Measurements from ENCODE around the gene AURKA.

AURKA gene

GRCh38 chr20:56352345-56353055 lies 39.5 kb downstream of the AURKA start:
- H3K36me3 ChIP-seq (ENCODE audit: low read depth): no peaks in the 10 kb centered on the region
- H3K4me3 ChIP-seq (ENCODE audit: severe bottlenecking): no peak overlapping the region
- ATAC-seq (ENCODE audit: low read depth) (no peak), DNase-seq (ENCODE audit: low spot score) (no peak)
- no peak for TF ChIP-seq CTCF (IDR thresholded peaks at IDR 0.05; ENCODE audit: poor library complexity, severe bottlenecking)
- H3K27ac ChIP-seq (ENCODE audit: poor library complexity, severe bottlenecking): no peak overlapping the region
- no peaks in the 10 kb centered on the region for H3K9me3 ChIP-seq (ENCODE audit: severe bottlenecking)
- no peaks in the 10 kb centered on the region for H3K4me1 ChIP-seq (ENCODE audit: insufficient read depth, poor library complexity, severe bottlenecking)
- no peaks in the 10 kb centered on the region for H3K27me3 ChIP-seq (ENCODE audit: insufficient read depth, poor library complexity, severe bottlenecking)

DNA sequence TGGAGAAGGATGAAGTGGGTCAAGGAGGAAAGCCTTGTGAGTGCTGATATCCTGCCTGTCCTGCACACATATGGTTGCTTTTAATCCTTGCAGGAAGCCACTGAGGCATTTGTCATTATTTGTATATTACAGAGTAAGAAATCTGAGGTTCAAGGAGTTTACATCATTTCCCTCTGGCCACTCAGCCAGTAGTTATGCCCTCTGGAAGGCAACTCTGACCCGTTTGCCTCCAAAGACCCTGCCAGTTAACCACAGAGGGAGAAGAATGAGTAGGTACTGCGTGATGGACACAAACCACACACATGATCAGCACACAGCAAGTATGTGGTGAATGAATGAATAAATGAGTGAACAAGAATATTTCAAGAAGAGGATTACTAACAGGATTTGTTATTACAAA lies 41.2 kb downstream of the AURKA start:
- no peak for DNase-seq (ENCODE audit: low spot score)
- Histone ChIP-seq H3K4me3 (ENCODE audit: severe bottlenecking) (no peak overlapping the region), H3K9me3 (ENCODE audit: severe bottlenecking) (no peaks in the 10 kb centered on the region), H3K36me3 (ENCODE audit: low read depth) (no peaks in the 10 kb centered on the region), H3K4me1 (ENCODE audit: insufficient read depth, poor library complexity, severe bottlenecking) (no peaks in the 10 kb centered on the region), H3K27me3 (ENCODE audit: insufficient read depth, poor library complexity, severe bottlenecking) (no peaks in the 10 kb centered on the region), H3K27ac (ENCODE audit: poor library complexity, severe bottlenecking) (no peak overlapping the region)
- no peak for TF ChIP-seq CTCF (IDR thresholded peaks at IDR 0.05; ENCODE audit: poor library complexity, severe bottlenecking)
- ATAC-seq (ENCODE audit: low read depth): no peak

GRCh38 chr20:56348746-56349145 lies 43.3 kb downstream of the AURKA start:
- H3K27me3 ChIP-seq (ENCODE audit: insufficient read depth, poor library complexity, severe bottlenecking): peaks cover 12% of the 10 kb centered on the region
- no peak for ATAC-seq (ENCODE audit: low read depth)
- no peaks in the 10 kb centered on the region for H3K36me3 ChIP-seq (ENCODE audit: low read depth)
- no peak overlapping the region for H3K27ac ChIP-seq (ENCODE audit: poor library complexity, severe bottlenecking)
- H3K4me1 ChIP-seq (ENCODE audit: insufficient read depth, poor library complexity, severe bottlenecking): no peaks in the 10 kb centered on the region
- DNase-seq (ENCODE audit: low spot score): no peak
- no peak overlapping the region for H3K4me3 ChIP-seq (ENCODE audit: severe bottlenecking)
- H3K9me3 ChIP-seq (ENCODE audit: severe bottlenecking): no peaks in the 10 kb centered on the region
- no peak for TF ChIP-seq CTCF (IDR thresholded peaks at IDR 0.05; ENCODE audit: poor library complexity, severe bottlenecking)

DNA sequence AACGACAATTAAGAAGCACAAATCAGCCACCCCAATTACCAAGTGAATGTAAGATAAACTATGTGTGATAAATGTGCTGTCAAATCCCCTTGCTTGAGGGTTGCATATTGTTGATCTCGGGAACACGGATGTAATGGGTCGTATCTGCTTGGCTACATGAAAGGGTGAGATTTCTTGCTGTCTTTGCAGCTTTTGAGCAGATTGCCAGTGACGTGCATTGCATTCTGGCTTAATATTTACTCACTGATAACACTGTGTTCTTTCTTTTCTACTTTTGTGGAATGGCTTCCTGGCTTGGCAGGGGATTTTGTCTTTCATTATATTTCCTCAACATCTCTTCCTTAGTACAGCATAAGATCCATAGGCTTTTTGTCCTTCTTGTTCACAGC lies 43.7 kb downstream of the AURKA start:
- DNase-seq (ENCODE audit: low spot score): no peak
- Histone ChIP-seq H3K27ac (ENCODE audit: poor library complexity, severe bottlenecking) (no peak overlapping the region), H3K9me3 (ENCODE audit: severe bottlenecking) (no peaks in the 10 kb centered on the region), H3K36me3 (ENCODE audit: low read depth) (no peaks in the 10 kb centered on the region), H3K27me3 (ENCODE audit: insufficient read depth, poor library complexity, severe bottlenecking) (peaks cover 16% of the 10 kb centered on the region), H3K4me1 (ENCODE audit: insufficient read depth, poor library complexity, severe bottlenecking) (no peaks in the 10 kb centered on the region), H3K4me3 (ENCODE audit: severe bottlenecking) (no peak overlapping the region)
- no peak for ATAC-seq (ENCODE audit: low read depth)
- no peak for TF ChIP-seq CTCF (IDR thresholded peaks at IDR 0.05; ENCODE audit: poor library complexity, severe bottlenecking)

- no peak for ATAC-seq (ENCODE audit: low read depth)
- no peak for TF ChIP-seq CTCF (IDR thresholded peaks at IDR 0.05; ENCODE audit: poor library complexity, severe bottlenecking)
- H3K4me3 ChIP-seq (ENCODE audit: severe bottlenecking): no peak overlapping the region
Observed at GRCh38 chr20:56347628-56348304, 44.2 kb downstream of the AURKA start.

More at GRCh38 chr20:56347628-56348304, 44.2 kb downstream of the AURKA start:
- H3K27me3 ChIP-seq (ENCODE audit: insufficient read depth, poor library complexity, severe bottlenecking): peaks cover 22% of the 10 kb centered on the region
- no peaks in the 10 kb centered on the region for H3K9me3 ChIP-seq (ENCODE audit: severe bottlenecking)
- no peaks in the 10 kb centered on the region for H3K36me3 ChIP-seq (ENCODE audit: low read depth)
- peak; percentile 67 for DNase-seq (ENCODE audit: low spot score)
- H3K27ac ChIP-seq (ENCODE audit: poor library complexity, severe bottlenecking): no peak overlapping the region
- no peaks in the 10 kb centered on the region for H3K4me1 ChIP-seq (ENCODE audit: insufficient read depth, poor library complexity, severe bottlenecking)

Measured in RWPE2 (cell line).